ENCODE measurements around the gene FOLR2.

FOLR2 gene

GRCh38 chr11:72230764-72231365 is 14.3 kb downstream of the FOLR2 start:
- DNase-seq, result no peak

- no peak for DNase-seq
Observed at GRCh38 chr11:72231396-72232259, 15.0 kb downstream of the FOLR2 start.

- DNase-seq, result no peak
Observed at GRCh38 chr11:72232260-72233055, 15.9 kb downstream of the FOLR2 start.

- DNase-seq, result no peak
Observed at GRCh38 chr11:72233056-72233772, 16.6 kb downstream of the FOLR2 start.

GRCh38 chr11:72233773-72234513 is 17.3 kb downstream of the FOLR2 start:
- no peak for DNase-seq

GRCh38 chr11:72234514-72234830 is 17.9 kb downstream of the FOLR2 start:
- no peak for DNase-seq

GRCh38 chr11:72234920-72235319 is 18.3 kb downstream of the FOLR2 start:
- DNase-seq, result no peak

GRCh38 chr11:72235351-72236057 is 18.9 kb downstream of the FOLR2 start:
- no peak for DNase-seq

- DNase-seq, result no peak
Observed at GRCh38 chr11:72236083-72236697, 19.6 kb downstream of the FOLR2 start.

GRCh38 chr11:72236774-72237111 is 20.1 kb downstream of the FOLR2 start:
- no peak for DNase-seq

GRCh38 chr11:72237112-72237931 is 20.7 kb downstream of the FOLR2 start:
- DNase-seq, result no peak

GRCh38 chr11:72238040-72238450 is 21.5 kb downstream of the FOLR2 start:
- DNase-seq, result peak; percentile 59

GRCh38 chr11:72238492-72239312 is 22.1 kb downstream of the FOLR2 start:
- DNase-seq, result no peak

- DNase-seq, result no peak
Observed at GRCh38 chr11:72239313-72239848, 22.8 kb downstream of the FOLR2 start.

GRCh38 chr11:72239849-72240460 is 23.4 kb downstream of the FOLR2 start:
- no peak for DNase-seq

GRCh38 chr11:72240461-72241290 is 24.1 kb downstream of the FOLR2 start:
- DNase-seq, result no peak

GRCh38 chr11:72241291-72241781 is 24.7 kb downstream of the FOLR2 start:
- DNase-seq, result no peak

- no peak for DNase-seq
Observed at GRCh38 chr11:72242141-72242540, 25.5 kb downstream of the FOLR2 start.
